HG02840 (cell line): ENCODE results near the gene LAG3.

ENCODE experiments used
- ATAC-seq: cut with Tn5 transposase; IDR thresholded peaks from one replicate; pipeline ENCODE4 v1.9.1; 2021; ENCODE audit warnings: mild to moderate bottlenecking, moderate library complexity, moderate number of reproducible peaks; ENCODE audit not compliant: unreplicated experiment, low FRiP score

The LAG3 gene

DNA sequence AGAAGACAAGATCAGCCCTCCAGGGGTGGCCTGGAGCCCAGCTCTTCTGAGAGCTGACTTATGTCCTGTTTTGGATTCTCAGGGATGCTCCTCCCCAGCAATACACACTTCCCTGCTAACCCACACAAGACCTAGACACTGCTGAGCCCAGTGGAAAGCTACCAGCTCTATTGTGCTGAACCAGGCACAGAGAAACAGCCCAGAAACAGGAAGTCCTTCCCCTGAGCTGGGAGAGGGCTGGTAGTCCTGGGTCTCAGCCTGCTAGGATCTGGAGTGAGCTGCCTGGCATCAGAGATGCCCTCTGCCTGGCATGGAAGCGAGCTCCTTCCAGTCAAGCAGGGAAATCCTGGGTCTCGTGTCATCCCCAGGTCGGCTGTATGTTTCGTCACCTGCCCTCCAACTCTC, 1.2 kb upstream of the LAG3 start:
- no peak for ATAC-seq

DNA sequence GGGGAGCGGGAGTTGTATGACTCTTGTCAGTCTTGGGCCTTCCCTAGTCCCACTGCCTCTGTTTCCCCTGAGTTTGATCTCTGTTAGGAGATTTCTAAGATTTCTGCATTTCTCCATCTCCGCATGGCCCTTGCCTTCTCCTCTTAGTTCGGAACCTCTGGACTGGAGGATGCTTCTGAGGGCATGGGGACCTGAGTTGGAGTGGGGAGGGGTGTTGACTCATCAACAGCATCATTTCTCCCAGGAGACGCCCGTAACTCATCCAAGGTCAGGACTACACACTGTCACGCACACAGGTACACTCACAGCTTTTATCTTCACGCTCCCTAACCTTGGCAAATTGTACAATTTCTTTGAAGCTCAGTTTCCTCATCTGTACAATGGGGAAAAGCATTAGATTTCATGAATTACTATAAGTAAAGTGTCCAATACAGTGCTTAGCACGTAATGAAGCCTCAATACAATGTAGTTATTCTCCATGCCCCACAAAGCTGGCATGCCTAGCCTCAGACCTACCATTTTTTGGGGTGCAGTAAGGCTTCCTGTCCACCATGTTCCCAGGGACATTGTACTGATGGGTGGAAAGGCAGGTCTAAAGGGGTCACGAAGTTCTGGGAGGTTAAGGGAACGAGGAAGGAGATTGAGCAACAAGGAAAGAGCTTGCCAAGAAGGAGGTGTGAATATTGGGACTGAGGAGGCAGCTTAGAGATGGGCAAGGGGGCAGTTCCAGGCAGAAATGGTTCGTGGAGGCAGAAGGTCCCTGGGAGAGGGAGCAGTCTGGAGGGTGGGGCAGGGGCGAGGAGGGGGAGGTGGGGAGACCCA, 600 bp upstream of the LAG3 start:
- no peak for ATAC-seq

DNA sequence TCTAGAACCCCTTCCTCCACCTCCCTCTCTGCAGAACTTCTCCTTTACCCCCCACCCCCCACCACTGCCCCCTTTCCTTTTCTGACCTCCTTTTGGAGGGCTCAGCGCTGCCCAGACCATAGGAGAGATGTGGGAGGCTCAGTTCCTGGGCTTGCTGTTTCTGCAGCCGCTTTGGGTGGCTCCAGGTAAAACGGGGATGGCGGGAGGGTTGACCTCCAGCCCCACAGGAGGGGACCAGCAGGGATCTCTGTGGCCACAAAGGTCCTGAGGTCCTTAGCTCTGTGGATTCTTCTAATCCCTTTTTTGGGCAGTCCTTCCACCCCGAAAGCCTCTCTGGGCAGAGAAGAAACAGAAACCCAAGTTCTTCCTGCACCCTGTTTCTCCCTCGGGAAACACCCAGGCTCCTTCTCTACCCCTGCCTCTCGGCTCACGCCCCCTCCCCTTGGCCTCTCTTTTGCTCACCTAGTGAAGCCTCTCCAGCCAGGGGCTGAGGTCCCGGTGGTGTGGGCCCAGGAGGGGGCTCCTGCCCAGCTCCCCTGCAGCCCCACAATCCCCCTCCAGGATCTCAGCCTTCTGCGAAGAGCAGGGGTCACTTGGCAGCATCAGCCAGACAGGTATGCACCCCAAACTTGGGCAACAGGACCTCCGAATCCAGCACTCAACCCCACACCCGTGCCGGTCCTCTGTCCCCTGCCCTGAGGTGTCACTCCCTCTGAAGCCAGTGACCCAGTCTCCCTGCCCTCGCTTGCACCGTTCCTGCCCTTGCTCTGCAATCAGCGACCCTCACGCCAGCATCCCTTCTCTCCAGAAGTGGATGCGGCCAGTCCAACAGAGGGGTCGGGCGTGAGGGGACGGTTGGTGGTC, 638 bp downstream of the LAG3 start:
- no peak for ATAC-seq

DNA sequence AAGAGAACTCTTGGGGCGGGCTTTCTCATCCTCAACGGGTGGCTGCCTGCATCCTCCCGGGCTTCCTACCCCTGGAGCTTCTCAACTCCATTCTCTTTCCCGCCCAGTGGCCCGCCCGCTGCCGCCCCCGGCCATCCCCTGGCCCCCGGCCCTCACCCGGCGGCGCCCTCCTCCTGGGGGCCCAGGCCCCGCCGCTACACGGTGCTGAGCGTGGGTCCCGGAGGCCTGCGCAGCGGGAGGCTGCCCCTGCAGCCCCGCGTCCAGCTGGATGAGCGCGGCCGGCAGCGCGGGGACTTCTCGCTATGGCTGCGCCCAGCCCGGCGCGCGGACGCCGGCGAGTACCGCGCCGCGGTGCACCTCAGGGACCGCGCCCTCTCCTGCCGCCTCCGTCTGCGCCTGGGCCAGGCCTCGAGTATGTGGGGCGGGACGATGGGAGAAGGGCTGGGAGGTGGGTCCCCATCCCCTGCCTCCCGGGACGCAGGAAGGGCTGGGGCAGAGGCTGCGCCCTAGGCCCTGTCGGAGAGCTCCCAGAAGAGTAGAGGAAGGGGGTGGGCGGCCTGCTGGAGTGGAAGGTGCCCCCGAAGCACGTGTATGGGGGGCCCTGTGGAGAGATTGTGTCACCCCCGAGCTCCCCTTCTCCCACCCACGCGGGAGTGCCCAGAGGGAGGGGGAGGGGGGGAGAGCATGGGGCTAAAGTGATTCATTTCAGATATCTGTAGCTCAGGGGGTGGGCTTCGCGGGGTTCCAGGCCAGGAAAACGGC, 1.5 kb downstream of the LAG3 start:
- no peak for ATAC-seq

DNA sequence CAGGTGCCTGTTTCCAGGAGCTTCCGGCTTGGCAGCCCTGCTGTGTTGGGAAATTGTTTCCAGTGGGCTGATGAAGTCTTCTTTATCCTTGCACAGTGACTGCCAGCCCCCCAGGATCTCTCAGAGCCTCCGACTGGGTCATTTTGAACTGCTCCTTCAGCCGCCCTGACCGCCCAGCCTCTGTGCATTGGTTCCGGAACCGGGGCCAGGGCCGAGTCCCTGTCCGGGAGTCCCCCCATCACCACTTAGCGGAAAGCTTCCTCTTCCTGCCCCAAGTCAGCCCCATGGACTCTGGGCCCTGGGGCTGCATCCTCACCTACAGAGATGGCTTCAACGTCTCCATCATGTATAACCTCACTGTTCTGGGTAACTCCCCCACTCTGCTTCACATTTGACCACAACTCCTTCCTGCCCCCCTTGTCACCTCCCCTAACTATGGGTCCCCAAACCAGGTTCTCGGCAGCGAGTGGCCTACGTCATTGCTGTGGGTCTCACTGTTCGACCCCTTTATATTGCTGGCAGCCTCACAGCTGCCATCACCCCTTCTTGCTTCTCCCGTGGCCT, 2.3 kb downstream of the LAG3 start:
- ATAC-seq: no peak

DNA sequence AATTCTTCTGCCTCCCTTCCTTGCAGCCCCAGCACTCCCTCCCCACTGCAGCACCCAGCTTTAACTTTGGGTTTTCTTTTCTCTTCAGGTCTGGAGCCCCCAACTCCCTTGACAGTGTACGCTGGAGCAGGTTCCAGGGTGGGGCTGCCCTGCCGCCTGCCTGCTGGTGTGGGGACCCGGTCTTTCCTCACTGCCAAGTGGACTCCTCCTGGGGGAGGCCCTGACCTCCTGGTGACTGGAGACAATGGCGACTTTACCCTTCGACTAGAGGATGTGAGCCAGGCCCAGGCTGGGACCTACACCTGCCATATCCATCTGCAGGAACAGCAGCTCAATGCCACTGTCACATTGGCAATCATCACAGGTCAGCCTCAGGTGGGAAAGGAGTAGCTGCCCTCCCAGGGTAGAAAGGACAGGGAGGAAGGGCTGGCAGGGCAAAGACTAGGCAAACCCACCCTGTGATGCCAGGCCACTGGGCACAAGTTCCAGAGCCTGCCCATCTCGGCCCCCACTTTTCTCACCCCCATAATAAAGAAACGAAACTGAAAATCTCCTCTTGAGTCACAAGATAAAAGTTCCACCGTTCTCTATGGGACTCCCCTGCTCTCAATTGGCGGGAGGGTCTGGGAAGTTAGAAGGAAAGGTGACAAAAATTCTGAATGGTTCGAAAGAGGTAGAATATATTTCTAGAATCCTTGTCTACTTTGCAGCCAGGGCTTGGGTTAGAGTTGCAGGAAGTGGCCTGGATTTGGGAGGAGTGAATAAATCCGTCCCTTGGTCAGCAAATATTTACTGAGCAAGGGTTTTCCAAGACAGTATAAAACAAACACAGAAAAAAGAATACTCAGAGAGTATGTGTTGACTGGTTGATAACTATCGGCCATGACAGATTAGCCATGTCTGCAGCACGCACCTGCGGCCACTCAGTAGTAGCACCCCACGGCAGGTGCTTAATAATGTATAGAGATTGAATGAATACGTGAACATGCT, 3.2 kb downstream of the LAG3 start:
- no peak for ATAC-seq

DNA sequence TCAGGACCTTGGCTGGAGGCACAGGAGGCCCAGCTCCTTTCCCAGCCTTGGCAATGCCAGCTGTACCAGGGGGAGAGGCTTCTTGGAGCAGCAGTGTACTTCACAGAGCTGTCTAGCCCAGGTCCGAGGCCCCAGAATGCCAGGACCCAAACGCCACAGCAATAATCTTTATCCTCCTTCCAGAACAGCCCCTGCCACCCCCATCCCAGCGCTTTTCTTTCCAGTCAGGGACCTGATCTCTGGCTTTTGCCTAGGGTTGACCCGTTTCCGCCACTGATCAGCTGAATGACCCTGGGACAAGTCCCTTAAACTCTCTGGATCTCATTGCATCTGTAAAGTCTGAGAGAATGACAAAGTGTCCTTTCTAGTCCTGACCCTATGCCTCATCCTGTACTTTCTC, 5.1 kb downstream of the LAG3 start:
- ATAC-seq: no peak

DNA sequence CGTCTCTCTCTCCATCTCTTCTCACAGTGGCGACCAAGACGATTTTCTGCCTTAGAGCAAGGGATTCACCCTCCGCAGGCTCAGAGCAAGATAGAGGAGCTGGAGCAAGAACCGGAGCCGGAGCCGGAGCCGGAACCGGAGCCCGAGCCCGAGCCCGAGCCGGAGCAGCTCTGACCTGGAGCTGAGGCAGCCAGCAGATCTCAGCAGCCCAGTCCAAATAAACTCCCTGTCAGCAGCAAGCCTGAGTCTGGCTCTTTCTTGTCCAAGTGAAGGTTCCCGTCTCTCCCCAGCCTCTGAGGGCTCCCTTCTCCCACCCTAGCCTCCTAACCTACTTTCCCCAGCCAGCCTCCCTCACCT, 5.9 kb downstream of the LAG3 start:
- ATAC-seq: no peak

DNA sequence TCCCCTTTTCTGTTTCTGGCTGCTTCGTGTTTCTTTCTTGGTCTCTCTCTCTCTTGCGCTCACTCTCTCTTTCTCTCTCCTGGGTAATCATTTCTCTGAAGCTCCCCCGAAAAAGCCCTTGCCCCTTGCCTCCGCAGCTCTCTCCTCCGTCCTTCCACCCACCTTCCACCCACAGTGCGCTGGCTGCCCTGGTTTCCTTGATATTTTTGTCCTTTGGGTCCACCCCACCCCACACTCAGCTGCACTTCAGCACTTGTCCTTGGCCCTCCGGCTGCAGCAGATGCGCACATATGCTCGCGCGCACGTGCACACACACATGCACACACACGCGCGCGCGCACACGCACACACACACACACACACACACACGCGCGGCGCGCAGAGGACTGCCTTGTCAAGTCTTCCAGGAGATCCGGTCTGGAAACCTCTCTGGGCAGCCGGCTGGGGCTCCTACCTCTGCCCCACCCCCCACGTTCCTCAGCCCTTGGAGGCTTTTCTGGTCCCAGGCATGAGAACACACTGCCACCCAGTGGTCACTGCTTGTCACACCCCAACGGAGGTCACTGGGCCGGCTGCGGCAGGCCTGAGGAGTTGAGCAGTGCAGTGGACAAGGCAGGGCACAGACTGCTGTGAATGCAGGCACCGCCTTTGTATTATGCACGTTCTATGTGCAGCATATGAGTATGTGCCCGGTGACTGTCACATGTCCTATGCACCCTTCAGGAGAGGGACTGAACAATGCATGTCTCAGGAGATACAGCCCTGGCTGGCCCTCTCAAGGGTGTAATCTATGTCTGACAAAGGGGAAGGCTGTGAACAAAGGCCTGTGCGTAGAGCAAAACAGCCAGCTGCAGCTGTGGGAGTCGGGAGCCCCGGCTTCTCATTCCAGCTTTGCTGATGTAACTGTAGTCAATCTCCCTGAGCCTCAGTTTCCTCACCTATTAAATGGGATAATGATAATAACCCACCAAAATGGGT, 6.5 kb downstream of the LAG3 start:
- ATAC-seq: no peak

DNA sequence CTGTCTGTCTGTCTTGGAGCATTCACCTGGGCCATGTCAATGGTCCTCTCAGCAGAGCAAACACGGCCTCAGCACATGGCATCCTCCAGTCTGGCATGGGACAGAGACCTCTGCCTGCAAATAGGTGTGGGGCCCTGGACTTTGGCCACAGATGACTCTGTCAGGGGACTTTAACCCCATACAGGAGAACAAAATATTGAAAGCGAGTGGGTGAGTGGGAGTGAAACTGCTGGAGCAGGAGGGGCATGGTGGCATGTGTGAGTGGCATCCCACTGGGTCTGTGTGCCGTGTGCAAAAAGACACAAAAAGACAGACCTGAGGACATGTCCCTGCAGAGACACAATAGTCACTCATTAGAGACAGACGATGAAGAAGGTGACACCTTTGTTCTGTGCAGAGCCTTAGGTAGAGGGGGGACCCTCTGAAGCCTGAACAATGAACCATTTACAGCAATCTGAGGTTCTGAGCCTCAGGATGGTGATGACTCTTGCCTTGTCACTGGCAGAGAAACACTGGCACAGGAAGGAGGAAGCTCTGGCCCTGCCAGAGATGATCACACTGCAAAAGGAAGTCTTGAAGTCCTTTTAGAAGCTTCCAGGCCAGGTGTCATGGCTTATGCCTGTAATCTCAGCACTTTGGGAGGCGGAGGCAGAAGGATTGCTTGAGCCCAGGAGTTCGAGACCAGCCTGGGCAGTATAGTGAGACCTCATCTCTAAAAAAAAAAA, 7.5 kb downstream of the LAG3 start:
- no peak for ATAC-seq

DNA sequence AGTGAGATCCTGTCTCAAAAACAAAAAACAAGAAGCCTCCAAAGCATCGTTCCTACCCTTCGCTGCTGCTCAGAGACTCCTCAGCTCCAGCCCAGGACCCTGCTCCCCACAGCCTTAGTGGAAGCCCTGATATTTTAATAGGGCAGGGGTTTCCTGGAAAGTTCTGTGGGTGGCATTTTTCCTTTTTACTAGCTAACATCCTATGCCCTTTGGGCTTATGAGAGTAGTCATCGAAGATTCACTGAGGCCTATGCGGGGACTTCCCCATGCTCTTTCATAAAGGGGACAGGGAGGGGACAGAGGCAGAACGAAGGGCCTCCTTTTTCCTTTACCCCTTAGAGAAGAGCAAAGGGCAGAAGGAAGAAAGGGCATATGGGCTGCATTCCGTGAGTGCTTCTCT, 8.3 kb downstream of the LAG3 start:
- no peak for ATAC-seq

DNA sequence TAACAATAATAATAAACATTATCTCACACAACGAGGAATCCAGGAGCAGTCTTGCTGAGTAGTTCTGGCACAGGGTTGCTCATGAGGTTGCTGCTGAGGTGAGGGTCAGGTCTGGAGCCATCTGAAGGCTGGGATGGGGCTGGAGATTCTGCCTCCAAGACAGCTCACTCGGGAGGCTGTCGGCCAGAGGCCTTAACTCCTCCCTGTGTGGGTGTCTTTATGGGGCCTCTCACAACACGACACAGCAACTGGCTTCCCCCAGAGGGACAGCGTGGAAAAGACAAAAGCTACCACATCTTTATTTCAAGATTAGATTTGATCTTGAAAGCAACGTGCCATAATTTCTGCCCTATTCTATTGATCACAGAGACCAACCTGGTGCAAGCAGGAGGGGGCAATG, 9.8 kb downstream of the LAG3 start:
- ATAC-seq: no peak

DNA sequence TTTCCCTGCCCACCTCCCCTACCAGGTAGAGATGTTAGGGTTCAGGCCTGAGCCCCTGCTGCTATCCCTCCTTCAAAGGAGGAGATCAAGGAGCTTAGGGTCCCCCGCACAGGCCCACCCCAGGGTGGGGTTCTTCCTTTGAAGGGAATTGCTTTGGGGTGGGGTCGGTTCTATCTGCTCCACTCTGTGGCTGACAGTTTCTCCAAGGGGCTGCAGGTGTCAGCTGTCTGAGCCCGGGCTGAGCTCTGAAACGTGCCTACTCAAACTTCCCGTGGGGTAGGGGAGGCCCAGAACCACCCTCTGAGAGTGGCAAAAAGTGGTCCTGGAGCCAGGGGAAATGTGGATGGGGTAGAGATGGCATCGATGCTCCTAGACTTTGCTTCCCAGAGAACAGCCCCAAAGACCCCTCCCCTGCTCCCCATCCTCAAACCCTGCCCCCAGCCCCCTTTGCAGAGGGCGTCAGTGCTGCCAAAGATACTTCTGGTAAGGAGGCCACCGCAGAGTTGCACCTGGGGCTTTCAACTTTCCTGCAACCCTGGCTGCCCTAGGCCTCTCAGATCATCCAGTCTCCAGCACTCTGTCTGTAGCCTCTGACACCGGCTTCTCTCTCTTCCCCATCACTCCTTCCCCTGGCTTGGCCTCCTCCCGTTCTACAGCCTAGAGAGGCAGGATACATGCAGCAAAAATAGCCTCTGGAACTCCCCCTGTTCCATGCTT, 10.7 kb downstream of the LAG3 start:
- no peak for ATAC-seq

DNA sequence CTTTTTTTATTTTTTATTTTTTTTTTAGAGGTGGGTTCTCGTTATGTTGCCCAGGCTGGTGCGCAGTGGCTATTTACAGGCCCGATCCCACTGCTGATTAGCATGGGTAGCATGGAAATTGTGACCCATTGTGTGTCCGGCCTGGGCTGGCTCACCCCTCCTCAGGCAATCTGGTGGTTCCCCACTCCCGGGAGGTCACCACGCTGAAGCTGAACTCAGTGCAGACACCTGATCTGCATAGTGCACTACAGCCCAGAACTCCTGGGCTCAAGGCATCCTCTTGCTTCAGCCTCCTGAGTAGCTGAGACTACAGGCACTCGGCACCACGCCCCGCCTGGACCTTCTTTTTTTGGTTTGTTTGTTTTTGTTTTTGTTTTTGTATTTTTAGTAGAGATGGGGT, 11.5 kb downstream of the LAG3 start:
- ATAC-seq: no peak

DNA sequence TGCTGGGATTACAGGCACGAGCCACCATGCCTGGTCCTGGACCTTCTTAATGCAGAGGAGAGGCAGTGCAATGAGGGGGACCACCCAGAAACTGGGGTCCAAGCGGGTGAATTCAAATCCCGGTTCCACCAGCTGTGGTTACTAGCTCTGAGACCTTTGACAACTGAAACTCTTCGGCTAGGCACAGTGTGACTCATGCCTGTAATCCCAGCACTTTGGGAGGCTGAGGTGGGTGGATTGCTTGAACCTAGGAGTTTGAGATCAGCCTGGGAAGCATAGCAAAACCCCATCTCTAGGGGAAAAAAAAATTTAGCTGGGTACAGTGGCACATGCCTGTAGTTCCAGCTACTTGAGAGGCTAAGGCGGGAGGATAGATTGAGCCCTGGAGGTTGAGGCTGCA, 12.0 kb downstream of the LAG3 start:
- no peak for ATAC-seq

DNA sequence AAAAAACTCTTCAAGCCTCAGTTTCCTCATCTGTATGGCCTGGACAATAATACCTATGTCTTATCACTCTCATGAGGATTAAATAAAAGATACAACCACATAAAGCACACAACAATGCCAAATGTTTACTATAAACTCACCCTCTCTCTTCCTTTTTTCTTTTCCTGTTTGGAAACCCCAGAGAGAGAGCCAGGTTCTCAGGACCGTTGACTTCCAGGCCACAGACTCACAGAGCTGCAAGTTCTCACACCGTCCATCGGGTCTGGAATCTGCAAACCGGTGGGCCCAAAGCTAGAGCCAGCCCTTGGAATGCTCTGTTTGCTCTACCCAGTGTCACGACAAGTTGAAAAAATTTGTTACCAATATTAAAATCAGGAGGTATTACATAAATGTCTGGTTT, 12.4 kb downstream of the LAG3 start:
- ATAC-seq: no peak

DNA sequence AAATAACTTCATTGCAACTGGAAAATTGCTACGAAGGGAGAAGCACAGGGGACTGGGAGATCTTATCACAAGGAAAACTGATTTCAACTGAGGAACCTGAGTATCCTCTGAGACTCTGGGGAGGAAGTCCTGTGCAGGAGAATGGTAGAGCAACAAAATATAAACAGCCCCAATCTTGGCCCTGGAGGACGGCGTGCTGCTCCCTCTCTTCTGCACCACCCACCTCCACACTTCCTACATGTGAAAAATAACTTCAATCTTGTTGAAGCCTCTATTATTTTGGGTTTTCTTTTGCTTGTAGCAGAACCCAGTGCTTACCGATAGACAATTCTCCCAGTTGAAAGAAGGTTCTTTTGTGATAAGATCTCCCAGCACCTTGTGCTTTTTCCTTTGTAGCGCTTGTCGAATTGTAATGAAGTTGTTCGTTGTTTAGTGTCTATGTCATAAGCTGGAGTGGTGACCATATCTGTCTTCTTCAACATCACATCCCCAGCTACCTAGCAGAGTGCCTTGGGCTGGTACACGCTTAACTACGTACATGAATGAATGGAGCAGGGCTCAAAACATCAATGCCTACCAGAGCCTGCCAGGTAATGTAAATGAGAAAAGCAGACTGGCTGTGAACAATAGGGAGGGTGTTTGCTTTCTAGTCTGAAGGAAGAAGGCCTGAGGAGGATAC, 14.2 kb downstream of the LAG3 start:
- no peak for ATAC-seq
